Activated naive CD4-positive, alpha-beta T cell treated with anti-CD3 and anti-CD28 coated beads for 36 hours (primary cell): ENCODE data around the gene OBP2A. TPM values are rescaled to one million over a fixed set of nuclear protein-coding genes. Genes with fewer than 3 reads are reported as not detected.

Source experiments
- CTCF ChIA-PET: fragments of 350-600 bp; sonication (Branson Sonifier 250); formaldehyde crosslinking; loops from one replicate; lab custom pipeline; 2021; ENCODE audit warnings: antibody characterized with exemption; lab: Charles Lee
- DNase-seq: peaks from one replicate; pipeline ENCODE4 v3.0.0-alpha.2; 2020
- H3K27ac Mint-ChIP-seq: one replicate; pipeline ENCODE4 v1.8.0; 2021; ENCODE audit warnings: mild to moderate bottlenecking, mixed read lengths
- H3K27me3 Mint-ChIP-seq: one replicate; pipeline ENCODE4 v1.8.0; 2021; ENCODE audit warnings: low read depth, mixed read lengths
- H3K36me3 Mint-ChIP-seq: one replicate; pipeline ENCODE4 v1.8.0; 2021; ENCODE audit warnings: low read depth, mixed read lengths
- H3K4me1 Mint-ChIP-seq: one replicate; pipeline ENCODE4 v1.8.0; 2021; ENCODE audit warnings: low read depth, mixed read lengths
- H3K4me3 Mint-ChIP-seq: one replicate; pipeline ENCODE4 v1.8.0; 2021; ENCODE audit warnings: mild to moderate bottlenecking, moderate library complexity, mixed read lengths
- H3K9me3 Mint-ChIP-seq: one replicate; pipeline ENCODE4 v1.8.0; 2021; ENCODE audit warnings: mixed read lengths
- intact Hi-C: fragments of 100-400 bp; cut with micrococcal nuclease; formaldehyde crosslinking; loops from one replicate; pipeline ENCODE4 v1.15.1; 2023
- total RNA-seq, 2 experiments: library from RNA; stranded (reverse); gene quantifications; one replicate each; pipeline ENCODE4 v1.2.3, GENCODE V29; 2021

The OBP2A gene
- total RNA-seq, 2 experiments from 2014 or later = not detected

DNA sequence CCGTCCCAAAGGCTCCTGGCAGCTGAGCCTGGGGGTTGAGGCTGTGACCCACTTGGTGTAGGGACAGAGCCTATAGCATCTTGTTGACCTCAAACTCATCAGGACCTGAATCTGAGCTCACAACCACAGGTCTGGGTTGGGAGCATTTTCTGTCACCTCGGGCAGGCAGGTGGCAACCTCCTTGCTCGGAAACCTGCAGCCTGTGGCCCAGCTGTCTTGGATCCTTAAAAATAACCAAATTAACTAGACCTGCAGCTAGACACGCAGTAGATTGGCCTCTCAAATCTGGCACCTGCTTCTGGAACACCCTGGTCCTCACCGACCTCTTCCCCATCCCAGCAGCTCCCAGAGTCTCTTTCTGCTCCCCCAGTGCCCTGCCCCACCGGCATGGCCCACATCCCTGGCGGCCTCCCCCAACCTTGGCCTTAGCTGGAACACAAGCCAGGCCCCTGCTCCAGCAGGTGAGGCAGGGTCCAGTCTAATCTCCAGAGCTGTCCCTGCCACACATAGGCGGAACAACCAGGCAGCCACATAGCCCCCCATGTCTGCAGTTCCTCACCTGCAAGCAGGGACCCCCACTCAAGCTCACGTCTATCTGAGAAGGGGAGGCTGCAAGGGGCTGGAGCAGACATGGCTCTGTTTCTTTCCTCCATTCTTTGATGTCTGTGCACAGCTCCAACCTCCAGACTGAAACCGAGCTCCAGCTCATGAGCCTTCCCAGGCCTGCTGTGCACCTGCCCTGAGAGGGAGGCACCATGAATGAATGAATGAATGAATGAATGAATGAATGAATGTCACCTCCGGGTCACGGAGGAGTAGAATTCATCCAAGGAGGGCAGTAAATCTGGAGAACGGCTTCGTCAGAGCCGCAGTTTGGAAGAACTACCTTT, 43.9 kb downstream of the OBP2A start:
- no peak for DNase-seq
- Mint-ChIP-seq H3K4me1 (no peaks in the 10 kb centered on the region), H3K27me3 (peaks cover 6% of the 10 kb centered on the region), H3K9me3 (no peaks in the 10 kb centered on the region), H3K27ac (no peak overlapping the region), H3K4me3 (no peak overlapping the region), H3K36me3 (no peaks in the 10 kb centered on the region)
- intact Hi-C loops = no loop called here
- CTCF ChIA-PET = interaction anchor here (1.3 kb wide), 1 partner anchor 11 kb away, joined by 4 read pairs; no protein-coding TSS in a partner anchor

DNA sequence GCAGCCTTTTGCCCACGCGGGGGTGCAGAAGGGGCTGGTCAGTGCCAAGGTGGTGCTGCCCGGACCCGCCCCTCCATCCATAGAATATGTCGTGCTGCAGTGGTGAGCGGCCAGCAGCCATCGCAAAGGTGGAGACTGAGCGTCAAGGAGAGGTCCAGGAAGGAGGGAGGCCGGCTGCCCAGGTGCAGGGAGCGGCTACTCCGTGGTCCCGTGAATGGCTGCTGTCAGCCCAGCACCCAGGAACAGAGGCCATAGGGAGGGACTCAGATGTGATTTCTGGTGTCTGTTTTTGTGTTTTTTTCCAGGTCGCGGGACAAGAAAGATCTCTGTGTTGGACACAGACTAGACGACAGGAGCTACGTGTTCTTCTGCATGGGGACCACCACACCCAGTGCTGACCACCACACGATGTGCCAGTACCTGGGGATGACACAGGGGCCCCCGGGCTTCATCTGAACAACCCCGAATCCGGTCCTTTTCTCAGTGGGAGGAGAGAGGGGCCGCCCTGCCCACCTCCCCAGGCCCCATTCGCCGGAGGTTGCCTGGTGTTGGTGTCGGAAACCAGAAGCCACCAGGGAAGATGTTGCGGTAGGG, 44.7 kb downstream of the OBP2A start:
- DNase-seq = no peak
- no peaks in the 10 kb centered on the region for H3K9me3 Mint-ChIP-seq
- no peak overlapping the region for H3K4me3 Mint-ChIP-seq
- intact Hi-C loops = no loop called here
- CTCF ChIA-PET = no interaction called here
- H3K36me3 Mint-ChIP-seq = no peaks in the 10 kb centered on the region
- H3K4me1 Mint-ChIP-seq = no peaks in the 10 kb centered on the region
- H3K27me3 Mint-ChIP-seq = peaks cover 6% of the 10 kb centered on the region
- no peak overlapping the region for H3K27ac Mint-ChIP-seq

DNA sequence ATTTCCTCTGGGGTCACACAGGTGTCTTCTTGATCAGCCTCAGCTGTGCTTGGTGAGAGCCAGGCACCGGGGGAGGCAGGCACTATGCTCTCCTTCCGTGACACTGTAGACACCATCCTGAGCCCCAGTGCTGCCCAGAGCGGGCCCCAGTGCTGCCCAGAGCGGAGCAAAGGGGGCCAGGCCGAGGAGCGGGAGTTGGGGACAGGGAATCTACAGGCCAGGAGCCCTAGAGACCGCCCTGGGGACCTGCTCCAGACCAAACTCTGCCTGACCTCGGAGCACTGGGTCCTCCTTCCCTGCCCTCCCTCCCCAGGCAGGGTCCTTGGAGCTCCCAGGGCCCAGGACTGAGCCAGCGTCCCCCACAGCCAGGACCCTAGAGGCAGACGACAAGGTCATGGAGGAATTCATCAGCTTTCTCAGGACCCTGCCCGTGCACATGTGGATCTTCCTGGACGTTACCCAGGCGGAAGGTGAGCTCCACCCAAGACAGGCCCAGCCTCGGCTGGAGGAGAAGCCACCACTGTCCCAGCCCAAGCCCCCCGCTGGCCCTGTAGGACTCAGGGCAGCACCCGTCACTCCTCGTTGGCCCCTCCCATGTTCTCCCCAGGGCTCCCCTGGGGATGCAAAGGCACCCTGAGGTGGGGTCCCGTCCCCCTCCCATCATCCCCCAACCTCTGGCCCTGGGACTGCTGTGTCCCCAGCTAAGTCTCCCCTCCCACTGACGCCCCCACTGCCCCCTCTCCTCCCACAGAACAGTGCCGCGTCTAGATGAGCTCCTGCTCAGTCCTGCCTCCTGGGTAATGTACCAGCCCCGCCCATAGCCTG, 45.8 kb downstream of the OBP2A start:
- intact Hi-C loops = no loop called here
- H3K36me3 Mint-ChIP-seq = no peaks in the 10 kb centered on the region
- no peak overlapping the region for H3K27ac Mint-ChIP-seq
- H3K27me3 Mint-ChIP-seq = peaks cover 8% of the 10 kb centered on the region
- CTCF ChIA-PET = interaction anchor here (1.3 kb wide), 1 partner anchor 10 kb away, joined by 4 read pairs; no protein-coding TSS in a partner anchor
- DNase-seq = no peak
- H3K4me1 Mint-ChIP-seq = no peaks in the 10 kb centered on the region
- H3K4me3 Mint-ChIP-seq = no peak overlapping the region
- H3K9me3 Mint-ChIP-seq = no peaks in the 10 kb centered on the region

DNA sequence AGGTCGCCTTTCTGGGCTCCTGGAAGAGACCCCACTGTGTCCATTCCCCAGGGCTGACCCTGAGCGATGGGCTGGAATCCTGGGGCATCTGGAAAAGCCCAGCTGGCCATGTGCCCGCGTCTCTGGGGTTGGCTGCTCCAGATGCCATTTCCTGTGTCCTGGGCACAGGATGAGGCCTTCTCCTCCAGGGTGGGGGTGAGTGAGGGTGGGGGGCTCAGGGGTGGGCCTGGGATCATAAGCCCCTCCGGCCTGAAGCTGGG, 46.3 kb downstream of the OBP2A start:
- CTCF ChIA-PET = interaction anchor here (1.3 kb wide), 1 partner anchor 9 kb away, joined by 4 read pairs; no protein-coding TSS in a partner anchor
- Mint-ChIP-seq H3K9me3 (no peaks in the 10 kb centered on the region), H3K4me1 (no peaks in the 10 kb centered on the region), H3K36me3 (no peaks in the 10 kb centered on the region), H3K4me3 (no peak overlapping the region), H3K27ac (no peak overlapping the region), H3K27me3 (peaks cover 11% of the 10 kb centered on the region)
- no peak for DNase-seq
- intact Hi-C loops = no loop called here

DNA sequence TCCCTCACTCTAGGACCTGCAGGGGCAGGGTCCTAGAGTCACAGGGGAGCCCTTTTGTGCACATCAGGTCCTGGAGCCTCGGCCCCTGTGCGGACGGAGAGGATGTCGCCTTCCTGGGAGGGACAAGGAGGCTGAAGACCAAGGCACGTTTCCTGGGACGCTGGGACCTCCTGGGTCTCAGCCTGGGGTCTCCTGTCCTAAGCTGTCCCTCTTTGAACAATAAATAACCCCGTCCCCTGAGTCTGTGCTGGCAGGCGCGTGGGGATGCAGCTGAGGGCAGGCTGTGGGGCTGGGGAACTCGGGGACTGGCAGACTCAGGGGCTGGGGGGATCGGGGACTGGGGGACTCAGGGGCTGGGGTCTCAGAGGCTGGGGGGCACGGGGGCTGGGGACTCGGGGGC, 46.7 kb downstream of the OBP2A start:
- CTCF ChIA-PET = no interaction called here
- DNase-seq = no peak
- peaks cover 11% of the 10 kb centered on the region for H3K27me3 Mint-ChIP-seq
- H3K4me1 Mint-ChIP-seq = no peaks in the 10 kb centered on the region
- no peak overlapping the region for H3K4me3 Mint-ChIP-seq
- no peaks in the 10 kb centered on the region for H3K9me3 Mint-ChIP-seq
- no peaks in the 10 kb centered on the region for H3K36me3 Mint-ChIP-seq
- no peak overlapping the region for H3K27ac Mint-ChIP-seq
- intact Hi-C loops = no loop called here

DNA sequence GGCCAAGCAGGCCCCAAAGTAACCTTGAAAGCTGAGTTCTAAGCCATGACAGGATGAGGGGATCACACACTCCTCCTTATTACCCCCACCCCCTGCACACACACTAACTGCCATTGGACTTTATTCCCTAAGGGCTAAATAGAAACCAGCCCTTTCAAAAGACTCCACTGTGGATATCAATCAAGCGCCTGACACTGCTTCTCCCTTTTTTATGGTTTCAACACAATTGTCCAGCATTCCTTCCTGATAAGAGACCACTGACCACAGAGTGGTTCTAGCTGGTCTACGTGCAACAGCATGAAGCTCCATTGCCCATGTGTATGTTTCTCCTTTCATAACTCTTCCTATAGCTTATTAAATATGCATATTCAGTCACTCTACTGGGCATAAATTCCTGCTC, 50.3 kb downstream of the OBP2A start:
- Mint-ChIP-seq H3K4me1 (no peaks in the 10 kb centered on the region), H3K9me3 (no peaks in the 10 kb centered on the region), H3K27me3 (peaks cover 11% of the 10 kb centered on the region), H3K4me3 (no peak overlapping the region), H3K27ac (no peak overlapping the region), H3K36me3 (no peaks in the 10 kb centered on the region)
- no peak for DNase-seq
- CTCF ChIA-PET = interaction anchor here (0.5 to 0.7 kb wide), 2 partner anchors 11 to 29 kb away, joined by 3 read pairs; no protein-coding TSS in a partner anchor
- intact Hi-C loops = no loop called here

Other genes with a start within 250 kb of the OBP2A start
- gene PPP1R26, start 66.3 kb upstream of the OBP2A start, total RNA-seq = under 1 TPM; 0.29 to 0.32 TPM
- gene MRPS2, start 45.4 kb upstream of the OBP2A start, total RNA-seq = 10 to 100 TPM; 36.9 to 40.7 TPM
- gene LCN1, start 24.7 kb upstream of the OBP2A start, total RNA-seq = under 1 TPM in 1 of 2 experiments, not detected in 1; 0.29 TPM
- not detected for gene PAEP, start 15.6 kb downstream of the OBP2A start, total RNA-seq
- not detected for gene GLT6D1, start 93.4 kb downstream of the OBP2A start, total RNA-seq
- gene LCN9, start 117.2 kb downstream of the OBP2A start, total RNA-seq = not detected
- gene SOHLH1, start 153.4 kb downstream of the OBP2A start, total RNA-seq = not detected
- gene KCNT1, start 156.1 kb downstream of the OBP2A start, total RNA-seq = not detected